Epithelial cell of prostate (primary cell): ENCODE results near the gene STYXL2.

Source experiments
- DNase-seq: peaks from one replicate; pipeline ENCODE4 v3.0.0-alpha.2; 2011; ENCODE audit warnings: low read depth, low spot score
- H3K27ac ChIP-seq: fragments of 450-650 bp; 2 replicates; pipeline ENCODE4 v1.5.1; 2017; ENCODE audit warnings: mild to moderate bottlenecking

STYXL2 gene

GRCh38 chr1:167105271-167106118 is 11.6 kb downstream of the STYXL2 start:
- no peak for DNase-seq

GRCh38 chr1:167106119-167106461 is 12.2 kb downstream of the STYXL2 start:
- H3K27ac ChIP-seq: no peak overlapping the region
- no peak for DNase-seq

More at GRCh38 chr1:167105271-167106118, 11.6 kb downstream of the STYXL2 start:
- H3K27ac ChIP-seq: no peak overlapping the region

GRCh38 chr1:167107456-167107855 is 13.6 kb downstream of the STYXL2 start:
- no peak for DNase-seq
- H3K27ac ChIP-seq: no peak overlapping the region

GRCh38 chr1:167109125-167109524 is 15.2 kb downstream of the STYXL2 start:
- H3K27ac ChIP-seq: no peak overlapping the region
- no peak for DNase-seq

DNA sequence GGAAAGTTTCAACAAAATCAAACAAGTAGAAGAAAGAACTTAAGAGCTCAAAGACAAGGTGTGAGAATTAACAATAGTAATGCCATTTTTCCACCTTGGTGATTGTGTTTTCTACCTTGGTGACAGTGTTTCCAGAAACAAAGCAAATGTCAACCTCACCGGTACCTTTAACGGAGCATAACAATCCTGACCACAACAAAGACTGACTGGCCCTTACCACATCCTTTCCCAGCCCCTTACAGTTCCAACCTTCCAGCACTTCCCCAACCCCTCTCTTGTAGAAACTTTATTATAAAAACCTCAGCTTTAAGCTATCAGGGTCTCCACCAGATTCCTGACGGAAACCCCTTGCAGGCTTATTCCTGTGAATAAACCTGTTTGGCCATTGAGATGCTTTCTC is 16.7 kb downstream of the STYXL2 start:
- H3K27ac ChIP-seq: no peak overlapping the region
- no peak for DNase-seq

- H3K27ac ChIP-seq: no peak overlapping the region
- DNase-seq: no peak
Observed at GRCh38 chr1:167111868-167112709, 18.2 kb downstream of the STYXL2 start.

GRCh38 chr1:167114725-167115124 is 20.9 kb downstream of the STYXL2 start:
- no peak for DNase-seq

DNA sequence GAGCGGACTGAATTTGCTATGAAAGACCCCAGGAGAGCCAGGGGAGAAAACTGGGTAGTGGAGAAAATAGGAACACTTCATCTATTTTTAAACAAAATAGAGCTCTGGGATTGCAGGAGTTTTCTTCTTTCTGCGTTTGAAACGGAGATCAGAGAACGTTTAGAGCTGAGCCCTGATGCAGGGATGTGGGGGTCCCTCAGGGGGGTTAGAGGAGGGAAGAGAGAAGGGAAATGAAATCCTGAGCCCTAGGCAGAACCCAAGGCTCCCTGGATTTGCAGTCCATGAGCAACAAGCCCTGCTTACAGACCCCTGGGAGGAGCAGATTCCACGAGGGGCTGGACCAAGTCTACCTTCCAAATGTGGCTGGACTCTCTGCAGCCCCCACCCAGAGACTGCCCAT is 21.8 kb downstream of the STYXL2 start:
- no peak for DNase-seq
- H3K27ac ChIP-seq: no peak overlapping the region

More at GRCh38 chr1:167114725-167115124, 20.9 kb downstream of the STYXL2 start:
- no peak overlapping the region for H3K27ac ChIP-seq

DNA sequence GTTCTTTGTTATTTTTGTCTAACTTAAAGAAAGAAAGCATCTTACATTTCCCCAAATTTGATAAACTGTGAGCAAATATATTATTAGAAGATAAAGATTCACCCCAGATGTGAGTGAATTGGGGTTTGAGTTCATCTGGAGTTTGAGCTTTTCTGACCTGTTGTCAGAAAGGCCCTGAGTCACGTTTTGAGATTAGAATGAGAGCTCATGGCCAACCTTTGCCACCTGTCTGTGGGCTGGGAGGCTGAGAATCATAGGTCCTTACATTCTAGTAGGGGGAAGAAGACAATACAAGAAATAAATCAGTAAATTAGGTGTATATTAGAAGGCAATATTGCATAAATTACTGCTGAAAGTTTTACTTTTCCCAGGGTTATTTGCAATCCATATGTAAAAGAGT is 22.3 kb downstream of the STYXL2 start:
- no peak for DNase-seq
- no peak overlapping the region for H3K27ac ChIP-seq

GRCh38 chr1:167117225-167117624 is 23.4 kb downstream of the STYXL2 start:
- no peak overlapping the region for H3K27ac ChIP-seq
- DNase-seq: no peak

DNA sequence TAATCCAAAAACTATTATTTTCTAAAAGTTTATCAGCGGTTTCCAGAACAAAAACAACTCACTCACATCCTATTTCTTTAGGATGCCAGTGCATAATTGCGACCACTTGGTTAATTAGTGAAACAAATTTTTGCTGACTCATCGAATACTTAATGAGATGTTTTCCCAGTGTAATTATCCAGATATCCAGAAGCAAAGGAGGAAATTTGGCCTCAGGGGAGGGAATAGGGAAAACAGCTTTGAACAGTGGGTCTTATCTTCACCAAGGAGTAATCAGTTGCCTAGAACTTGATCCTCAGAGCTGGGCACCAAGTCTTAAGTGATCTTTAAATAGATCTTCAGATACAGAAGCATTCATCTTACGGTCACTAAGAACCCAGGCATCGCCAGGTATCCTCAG is 24.3 kb downstream of the STYXL2 start:
- DNase-seq: no peak
- H3K27ac ChIP-seq: no peak overlapping the region

DNA sequence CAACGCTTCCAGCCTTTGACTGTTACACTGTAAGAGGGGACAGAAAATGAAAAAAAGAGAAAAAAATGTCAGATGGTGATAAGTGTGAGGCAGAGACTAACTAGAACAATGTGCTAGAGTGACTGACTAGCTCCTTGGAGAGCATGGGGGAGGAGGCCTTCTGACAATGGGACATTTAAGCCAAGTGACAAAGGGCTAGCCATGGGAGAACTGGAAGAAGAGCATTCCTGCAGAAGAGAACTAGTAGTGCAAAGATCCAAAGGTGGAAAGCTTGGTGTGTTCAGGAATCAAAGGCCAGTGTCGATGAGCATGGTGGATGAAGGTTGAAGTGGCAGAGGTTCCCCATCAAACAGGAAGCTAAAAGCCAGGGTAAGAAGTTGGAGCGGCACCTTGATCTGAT is 25.8 kb downstream of the STYXL2 start:
- no peak overlapping the region for H3K27ac ChIP-seq
- no peak for DNase-seq

GRCh38 chr1:167120899-167121298 is 27.0 kb downstream of the STYXL2 start:
- H3K27ac ChIP-seq: no peak overlapping the region
- no peak for DNase-seq

DNA sequence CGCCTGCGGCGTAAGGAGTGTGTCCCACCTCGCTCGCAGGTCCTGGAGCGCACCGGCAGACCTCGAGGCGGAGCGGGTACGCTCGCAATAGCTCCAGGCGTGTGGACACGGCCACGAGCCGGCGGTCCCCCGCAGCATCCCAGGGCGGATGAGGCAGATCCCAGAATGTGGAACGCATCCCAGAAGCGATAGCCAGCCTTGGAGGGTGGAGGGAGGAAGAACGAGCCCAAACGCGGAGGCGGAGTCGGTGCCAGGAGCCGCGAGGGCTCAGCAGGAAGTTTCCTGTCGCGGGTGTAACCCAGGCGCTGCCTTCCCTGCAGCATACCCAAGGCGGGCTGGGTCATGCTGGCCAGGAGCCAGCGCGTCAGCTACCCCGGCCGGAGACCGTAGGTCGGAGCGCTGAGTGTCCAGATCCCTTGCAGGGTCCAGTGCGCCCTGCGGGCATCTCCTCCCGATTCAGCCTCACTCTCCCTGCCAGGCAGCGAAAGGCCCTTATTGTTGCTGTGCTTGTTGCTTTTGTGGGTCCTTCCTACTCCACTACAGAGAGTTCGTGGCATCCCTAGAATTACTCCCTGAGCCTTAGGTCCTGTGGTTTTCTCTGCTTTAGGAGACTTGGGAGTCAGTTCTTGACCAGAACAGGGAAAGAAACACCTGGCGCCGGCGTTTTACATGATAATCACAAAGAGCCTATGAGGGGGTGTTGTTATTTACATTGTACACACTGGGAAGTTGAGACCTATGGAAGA is 27.7 kb downstream of the STYXL2 start:
- no peak for DNase-seq
- no peak overlapping the region for H3K27ac ChIP-seq

GRCh38 chr1:167122121-167122480 is 28.2 kb downstream of the STYXL2 start:
- H3K27ac ChIP-seq: no peak overlapping the region
- no peak for DNase-seq

DNA sequence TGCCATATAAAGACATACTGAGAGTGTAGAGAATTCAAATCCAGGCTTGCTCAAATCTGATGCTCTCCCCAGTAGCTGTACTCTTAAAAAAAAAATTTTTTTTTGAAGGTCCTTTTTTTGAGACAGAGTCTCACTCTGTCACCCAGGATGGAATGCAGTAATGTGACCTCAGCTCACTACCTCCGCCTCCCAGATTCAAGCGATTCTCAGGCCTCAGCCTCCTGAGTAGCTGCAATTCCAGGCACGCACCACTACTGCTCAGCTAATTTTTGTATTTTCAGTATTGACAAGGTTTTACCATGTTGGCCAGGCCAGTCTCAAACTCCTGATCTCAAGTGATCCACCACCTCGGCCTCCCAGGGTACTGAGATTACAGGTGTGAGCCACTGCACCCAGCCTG is 28.7 kb downstream of the STYXL2 start:
- H3K27ac ChIP-seq: no peak overlapping the region
- no peak for DNase-seq

DNA sequence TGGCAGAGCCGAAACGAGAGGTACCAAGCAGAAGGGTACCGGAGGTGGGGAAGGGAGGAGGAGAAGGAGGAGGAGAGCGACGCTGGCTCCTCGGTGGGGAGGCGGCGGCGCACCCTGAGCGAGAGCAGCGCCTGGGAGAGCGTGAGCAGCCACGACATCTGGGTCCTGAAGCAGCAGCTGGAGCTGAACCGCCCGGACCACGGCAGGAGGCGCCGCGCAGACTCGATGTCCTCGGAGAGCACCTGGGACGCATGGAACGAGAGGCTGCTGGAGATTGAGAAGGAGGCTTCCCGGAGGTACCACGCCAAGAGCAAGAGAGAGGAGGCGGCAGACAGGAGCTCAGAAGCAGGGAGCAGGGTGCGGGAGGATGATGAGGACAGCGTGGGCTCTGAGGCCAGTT is 32.4 kb downstream of the STYXL2 start:
- no peak overlapping the region for H3K27ac ChIP-seq
- DNase-seq: no peak

- H3K27ac ChIP-seq: no peak overlapping the region
- DNase-seq: no peak
Observed at GRCh38 chr1:167126811-167127210, 32.9 kb downstream of the STYXL2 start.

GRCh38 chr1:167127236-167127635 is 33.4 kb downstream of the STYXL2 start:
- H3K27ac ChIP-seq: no peak overlapping the region
- DNase-seq: no peak

- no peak overlapping the region for H3K27ac ChIP-seq
- no peak for DNase-seq
Observed at GRCh38 chr1:167127661-167128060, 33.8 kb downstream of the STYXL2 start.
